ENCODE results near the gene AGPAT3. TPM values are rescaled to one million over a fixed set of nuclear protein-coding genes. Genes with fewer than 3 reads are reported as not detected.
"Not testable (repeated sequence)": the region's sequence is repeated elsewhere in the genome, so short reads cannot be mapped to it uniquely, and the experiment has no call there.

The AGPAT3 gene
- polyA plus RNA-seq, 2 donors = 15.3 to 18.6 TPM

DNA sequence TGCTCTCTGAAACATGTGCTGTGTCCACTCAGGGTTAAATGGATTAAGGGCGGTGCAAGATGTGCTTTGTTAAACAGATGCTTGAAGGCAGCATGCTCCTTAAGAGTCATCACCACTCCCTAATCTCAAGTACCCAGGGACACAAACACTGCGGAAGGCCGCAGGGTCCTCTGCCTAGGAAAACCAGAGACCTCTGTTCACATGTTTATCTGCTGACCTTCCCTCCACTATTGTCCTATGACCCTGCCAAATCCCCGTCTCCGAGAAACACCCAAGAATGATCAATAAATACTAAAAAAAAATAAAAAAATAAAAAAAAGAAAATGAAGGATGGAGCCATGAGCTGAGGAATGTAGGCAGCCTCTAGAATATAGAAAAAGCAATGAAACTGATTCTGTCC is 42.3 kb upstream of the AGPAT3 start:
- WGBS, 2 donors = 91 to 97% methylated on average over 2 of the region's 5 CpGs

DNA sequence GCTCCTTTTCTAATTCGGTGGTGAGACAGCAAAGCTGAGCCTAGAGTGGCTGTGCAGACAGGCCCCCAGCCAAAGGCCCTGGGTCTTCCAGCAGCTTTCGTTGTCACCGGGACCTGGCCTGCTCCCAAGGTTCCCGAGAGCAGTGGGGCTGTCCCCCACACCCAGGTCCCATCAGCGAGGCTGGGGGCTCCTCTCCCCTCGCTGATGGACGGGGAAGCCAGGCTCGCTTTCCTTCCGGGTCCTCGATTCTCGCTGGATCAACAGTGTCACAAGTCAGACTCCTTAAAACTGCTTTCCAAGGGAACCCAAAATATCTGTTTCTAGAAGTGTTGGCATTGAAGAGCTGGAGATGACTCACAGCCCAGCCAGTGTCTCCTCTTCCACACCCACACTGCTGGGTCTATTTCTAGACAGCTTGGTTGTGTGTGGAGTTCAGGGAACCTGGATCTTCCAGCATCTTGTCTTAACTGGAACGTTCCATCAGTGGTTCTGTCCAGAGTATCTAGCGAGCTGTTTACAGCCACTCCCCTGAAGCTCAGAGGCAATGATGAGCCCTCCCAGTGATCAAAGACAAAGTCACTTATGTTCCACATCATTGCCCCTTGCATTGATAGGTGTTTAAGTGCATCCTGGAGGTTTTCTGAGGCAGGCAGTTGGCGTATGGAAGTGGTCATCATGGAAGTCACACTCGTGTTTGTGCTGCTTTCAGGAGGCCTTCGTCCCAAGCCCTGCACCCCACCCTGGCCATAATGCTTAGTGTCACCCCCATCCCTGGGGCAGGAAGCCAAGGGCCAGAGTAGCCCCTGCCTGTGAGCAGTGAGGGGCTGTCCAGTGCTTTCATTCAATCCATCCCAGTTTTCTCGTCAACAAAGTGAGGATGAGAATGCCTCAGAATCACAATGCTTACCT is 40.4 kb upstream of the AGPAT3 start:
- Histone ChIP-seq H3K27ac (ENCODE audit: low read depth in 2 of 2, low read length in 1 of 2) (no peak overlapping the region), H3K4me3 (ENCODE audit: low read depth in 1 of 2, low read length in 2 of 2) (no peak overlapping the region), H3K9me3 (ENCODE audit: control insufficient read depth in 2 of 2, insufficient read depth in 1 of 2, low read depth in 1 of 2, low read length in 1 of 2) (no peaks in the 10 kb centered on the region), H3K36me3 (ENCODE audit: control insufficient read depth in 2 of 2, insufficient read depth in 2 of 2, low read length in 1 of 2) (no peaks in the 10 kb centered on the region), H3K27me3 (ENCODE audit: control insufficient read depth in 1 of 2, insufficient read depth in 2 of 2, low read length in 2 of 2) (no peaks in the 10 kb centered on the region), H3K4me1 (ENCODE audit: control insufficient read depth in 2 of 2, insufficient read depth in 2 of 2, low read length in 1 of 2) (peaks cover 4 to 13% of the 10 kb centered on the region in 2 donors)
- 66 to 68% methylated on average over 17 of the region's 17 CpGs for WGBS, 2 donors

More for the DNA sequence above, 42.3 kb upstream of the AGPAT3 start:
- not testable (repeated sequence) for H3K27ac ChIP-seq (ENCODE audit: low read depth in 2 of 2, low read length in 1 of 2); H3K4me3 ChIP-seq (ENCODE audit: low read depth in 1 of 2, low read length in 2 of 2); H3K27me3 ChIP-seq (ENCODE audit: control insufficient read depth in 1 of 2, insufficient read depth in 2 of 2, low read length in 2 of 2); H3K36me3 ChIP-seq (ENCODE audit: control insufficient read depth in 2 of 2, insufficient read depth in 2 of 2, low read length in 1 of 2); H3K9me3 ChIP-seq (ENCODE audit: control insufficient read depth in 2 of 2, insufficient read depth in 1 of 2, low read depth in 1 of 2, low read length in 1 of 2)
- H3K4me1 ChIP-seq (ENCODE audit: control insufficient read depth in 2 of 2, insufficient read depth in 2 of 2, low read length in 1 of 2) = peaks cover 4 to 14% of the 10 kb centered on the region in 2 donors

DNA sequence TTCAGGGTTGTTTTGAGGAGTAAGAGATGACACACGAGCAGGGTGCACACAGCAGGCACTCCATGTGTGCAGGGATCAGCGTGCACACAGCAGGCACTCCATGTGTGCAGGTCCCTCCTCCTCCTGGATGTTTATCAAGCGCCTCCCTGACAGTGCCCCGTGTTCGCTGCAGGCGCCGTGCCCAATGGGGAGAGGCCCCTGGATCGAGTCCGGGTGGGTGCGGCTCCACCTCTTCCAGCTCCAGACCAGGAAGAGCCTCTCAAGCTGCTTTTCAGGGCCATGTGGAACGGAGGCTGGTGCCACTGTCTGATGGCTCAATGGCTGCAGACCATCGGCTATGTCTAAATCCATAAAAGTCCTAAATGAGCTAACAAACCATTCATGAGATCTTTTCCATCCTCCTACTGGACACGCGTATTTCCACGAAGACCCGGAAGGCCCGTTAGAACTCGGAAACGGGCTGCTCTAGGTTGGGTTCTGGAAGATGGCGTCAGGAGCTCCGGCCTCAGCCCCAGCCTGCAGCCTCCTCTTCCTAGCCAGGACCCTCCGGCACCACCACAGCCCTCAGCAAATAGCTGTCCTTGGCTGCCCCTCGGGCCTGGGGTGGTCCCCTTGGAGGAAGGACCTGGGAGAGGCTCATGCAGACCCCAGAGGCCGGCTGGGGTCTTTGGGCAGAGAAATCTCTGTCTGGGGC is 39.6 kb upstream of the AGPAT3 start:
- WGBS, 2 donors = 75 to 77% methylated on average over 24 of the region's 24 CpGs
- no peak overlapping the region for H3K4me3 ChIP-seq (ENCODE audit: low read depth in 1 of 2, low read length in 2 of 2)
- H3K36me3 ChIP-seq (ENCODE audit: control insufficient read depth in 2 of 2, insufficient read depth in 2 of 2, low read length in 1 of 2) = no peaks in the 10 kb centered on the region

DNA sequence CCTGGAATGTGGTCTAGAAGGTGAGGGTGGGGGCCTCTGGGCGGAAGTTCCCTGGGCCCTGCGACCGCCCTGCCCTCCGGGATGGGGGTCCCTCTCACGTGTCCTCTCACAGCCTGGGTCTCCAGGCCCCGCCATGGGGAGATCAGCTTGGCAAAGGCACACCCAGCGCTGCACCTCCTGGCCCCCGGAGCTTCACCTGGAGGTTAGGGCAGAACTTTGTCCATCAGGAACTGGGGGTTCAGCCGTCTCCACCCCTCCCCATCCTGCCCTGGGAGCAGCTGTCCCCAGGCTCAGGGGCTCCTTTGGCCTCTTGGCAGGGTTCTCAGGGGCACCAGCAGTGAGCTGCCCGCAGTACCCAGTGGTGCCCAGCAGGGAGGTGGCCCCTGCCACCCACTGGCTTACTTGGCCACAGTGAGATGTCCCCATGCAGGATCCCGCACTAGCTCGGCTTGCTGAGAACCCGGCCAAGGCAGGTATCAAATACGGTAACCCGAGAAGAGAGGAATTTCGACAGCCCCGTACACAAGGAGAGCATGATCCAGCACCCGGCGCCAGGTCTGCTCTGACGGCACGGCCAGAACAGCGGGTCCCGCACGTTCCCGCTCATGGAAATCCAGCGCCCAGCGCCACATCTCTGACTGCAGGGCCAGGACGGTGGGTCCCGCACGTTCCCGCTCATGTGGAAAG is 38.9 kb upstream of the AGPAT3 start:
- Histone ChIP-seq H3K4me3 (ENCODE audit: low read depth in 1 of 2, low read length in 2 of 2) (no peak overlapping the region), H3K27ac (ENCODE audit: low read depth in 2 of 2, low read length in 1 of 2) (no peak overlapping the region), H3K4me1 (ENCODE audit: control insufficient read depth in 2 of 2, insufficient read depth in 2 of 2, low read length in 1 of 2) (peaks cover 4 to 16% of the 10 kb centered on the region in 2 donors), H3K36me3 (ENCODE audit: control insufficient read depth in 2 of 2, insufficient read depth in 2 of 2, low read length in 1 of 2) (no peaks in the 10 kb centered on the region), H3K27me3 (ENCODE audit: control insufficient read depth in 1 of 2, insufficient read depth in 2 of 2, low read length in 2 of 2) (no peaks in the 10 kb centered on the region), H3K9me3 (ENCODE audit: control insufficient read depth in 2 of 2, insufficient read depth in 1 of 2, low read depth in 1 of 2, low read length in 1 of 2) (peaks cover 0 to 3% of the 10 kb centered on the region in 2 donors)
- WGBS, 2 donors = 64 to 73% methylated on average over 31 of the region's 31 CpGs

More for the DNA sequence above, 39.6 kb upstream of the AGPAT3 start:
- Histone ChIP-seq H3K4me1 (ENCODE audit: control insufficient read depth in 2 of 2, insufficient read depth in 2 of 2, low read length in 1 of 2) (peaks cover 4 to 16% of the 10 kb centered on the region in 2 donors), H3K27ac (ENCODE audit: low read depth in 2 of 2, low read length in 1 of 2) (no peak overlapping the region), H3K27me3 (ENCODE audit: control insufficient read depth in 1 of 2, insufficient read depth in 2 of 2, low read length in 2 of 2) (no peaks in the 10 kb centered on the region), H3K9me3 (ENCODE audit: control insufficient read depth in 2 of 2, insufficient read depth in 1 of 2, low read depth in 1 of 2, low read length in 1 of 2) (peaks cover 0 to 3% of the 10 kb centered on the region in 2 donors)

DNA sequence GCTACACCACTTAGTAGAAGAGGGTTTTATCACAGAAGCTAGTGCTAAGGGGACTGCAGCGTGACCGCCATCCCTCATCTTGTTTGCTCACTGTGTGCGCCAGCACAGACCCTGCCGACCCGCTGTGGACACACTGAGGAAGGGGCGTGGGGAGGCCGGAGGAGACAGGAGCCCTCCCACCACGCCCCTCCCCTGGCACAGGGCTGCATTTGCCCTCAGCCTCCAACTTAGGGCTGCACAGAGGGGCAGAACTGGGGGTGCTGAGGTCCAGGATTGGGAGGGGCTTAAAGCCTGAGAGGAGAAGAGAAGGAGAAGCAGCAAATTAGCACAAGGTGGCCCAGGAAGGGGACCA is 38.4 kb upstream of the AGPAT3 start:
- H3K27me3 ChIP-seq (ENCODE audit: control insufficient read depth in 1 of 2, insufficient read depth in 2 of 2, low read length in 2 of 2) = no peaks in the 10 kb centered on the region
- peaks cover 4 to 16% of the 10 kb centered on the region in 2 donors for H3K4me1 ChIP-seq (ENCODE audit: control insufficient read depth in 2 of 2, insufficient read depth in 2 of 2, low read length in 1 of 2)
- no peak overlapping the region for H3K4me3 ChIP-seq (ENCODE audit: low read depth in 1 of 2, low read length in 2 of 2)
- peaks cover 0 to 3% of the 10 kb centered on the region in 2 donors for H3K9me3 ChIP-seq (ENCODE audit: control insufficient read depth in 2 of 2, insufficient read depth in 1 of 2, low read depth in 1 of 2, low read length in 1 of 2)
- H3K27ac ChIP-seq (ENCODE audit: low read depth in 2 of 2, low read length in 1 of 2) = no peak overlapping the region
- WGBS, 2 donors = 62 to 68% methylated on average over 8 of the region's 8 CpGs
- H3K36me3 ChIP-seq (ENCODE audit: control insufficient read depth in 2 of 2, insufficient read depth in 2 of 2, low read length in 1 of 2) = no peaks in the 10 kb centered on the region

DNA sequence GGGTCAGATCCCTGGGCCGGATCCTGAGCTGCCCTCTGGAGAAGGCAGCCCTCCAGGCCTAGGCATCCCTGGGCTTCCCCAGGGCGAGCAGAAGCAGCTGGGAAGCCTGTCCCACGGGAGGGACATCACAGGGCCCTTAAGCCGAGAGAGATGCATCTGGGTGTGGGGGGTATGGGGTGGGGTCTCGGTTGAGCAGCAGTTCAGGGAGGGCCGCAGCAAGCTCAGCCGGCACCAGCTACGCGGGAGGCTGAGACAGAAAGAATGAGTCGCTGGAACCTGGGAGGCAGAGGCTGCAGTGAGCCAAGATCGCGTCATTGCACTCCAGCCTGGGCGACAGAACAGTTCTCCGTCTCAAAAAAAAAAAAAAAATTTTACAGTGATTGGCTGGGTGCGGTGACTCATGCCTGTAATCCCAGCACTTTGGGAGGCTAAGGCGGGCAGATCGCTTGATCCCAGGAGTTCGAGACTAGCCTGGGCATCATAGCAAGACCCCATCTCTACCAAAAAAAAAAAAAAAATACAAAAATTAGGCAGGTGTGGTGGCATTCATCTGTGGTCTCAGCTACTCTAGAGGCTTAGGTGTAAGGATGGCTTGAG is 37.9 kb upstream of the AGPAT3 start:
- Histone ChIP-seq H3K27me3 (ENCODE audit: control insufficient read depth in 1 of 2, insufficient read depth in 2 of 2, low read length in 2 of 2) (no peaks in the 10 kb centered on the region), H3K36me3 (ENCODE audit: control insufficient read depth in 2 of 2, insufficient read depth in 2 of 2, low read length in 1 of 2) (no peaks in the 10 kb centered on the region), H3K9me3 (ENCODE audit: control insufficient read depth in 2 of 2, insufficient read depth in 1 of 2, low read depth in 1 of 2, low read length in 1 of 2) (peaks cover 0 to 3% of the 10 kb centered on the region in 2 donors), H3K4me3 (ENCODE audit: low read depth in 1 of 2, low read length in 2 of 2) (no peak overlapping the region), H3K4me1 (ENCODE audit: control insufficient read depth in 2 of 2, insufficient read depth in 2 of 2, low read length in 1 of 2) (peaks cover 4 to 16% of the 10 kb centered on the region in 2 donors), H3K27ac (ENCODE audit: low read depth in 2 of 2, low read length in 1 of 2) (no peak overlapping the region)
- WGBS, 2 donors = 32 to 46% methylated on average over 18 of the region's 18 CpGs

DNA sequence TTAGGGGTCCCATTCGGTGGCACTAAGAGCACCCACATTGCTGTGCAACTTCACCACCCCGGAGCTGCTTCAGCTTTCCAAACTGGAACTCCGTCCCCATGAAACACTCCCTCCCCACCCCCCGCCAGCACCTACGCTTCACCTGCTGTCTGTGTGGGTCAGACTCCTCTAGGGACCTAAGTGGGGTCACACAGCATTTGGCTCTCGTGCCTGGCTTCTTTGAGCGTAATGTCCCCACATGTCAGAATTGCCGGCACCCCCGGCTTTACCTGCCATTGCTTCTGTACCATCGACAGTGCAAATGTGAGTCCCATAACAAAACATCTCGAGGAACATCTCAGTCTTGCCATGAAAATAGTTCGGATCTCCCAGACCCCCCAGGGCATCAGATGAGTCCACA is 35.9 kb upstream of the AGPAT3 start:
- Histone ChIP-seq H3K9me3 (ENCODE audit: control insufficient read depth in 2 of 2, insufficient read depth in 1 of 2, low read depth in 1 of 2, low read length in 1 of 2) (peaks cover 0 to 3% of the 10 kb centered on the region in 2 donors), H3K36me3 (ENCODE audit: control insufficient read depth in 2 of 2, insufficient read depth in 2 of 2, low read length in 1 of 2) (no peaks in the 10 kb centered on the region), H3K27me3 (ENCODE audit: control insufficient read depth in 1 of 2, insufficient read depth in 2 of 2, low read length in 2 of 2) (no peaks in the 10 kb centered on the region), H3K27ac (ENCODE audit: low read depth in 2 of 2, low read length in 1 of 2) (no peak overlapping the region), H3K4me3 (ENCODE audit: low read depth in 1 of 2, low read length in 2 of 2) (no peak overlapping the region), H3K4me1 (ENCODE audit: control insufficient read depth in 2 of 2, insufficient read depth in 2 of 2, low read length in 1 of 2) (peaks cover 4 to 16% of the 10 kb centered on the region in 2 donors)
- WGBS, 2 donors = 84 to 89% methylated on average over 12 of the region's 12 CpGs

DNA sequence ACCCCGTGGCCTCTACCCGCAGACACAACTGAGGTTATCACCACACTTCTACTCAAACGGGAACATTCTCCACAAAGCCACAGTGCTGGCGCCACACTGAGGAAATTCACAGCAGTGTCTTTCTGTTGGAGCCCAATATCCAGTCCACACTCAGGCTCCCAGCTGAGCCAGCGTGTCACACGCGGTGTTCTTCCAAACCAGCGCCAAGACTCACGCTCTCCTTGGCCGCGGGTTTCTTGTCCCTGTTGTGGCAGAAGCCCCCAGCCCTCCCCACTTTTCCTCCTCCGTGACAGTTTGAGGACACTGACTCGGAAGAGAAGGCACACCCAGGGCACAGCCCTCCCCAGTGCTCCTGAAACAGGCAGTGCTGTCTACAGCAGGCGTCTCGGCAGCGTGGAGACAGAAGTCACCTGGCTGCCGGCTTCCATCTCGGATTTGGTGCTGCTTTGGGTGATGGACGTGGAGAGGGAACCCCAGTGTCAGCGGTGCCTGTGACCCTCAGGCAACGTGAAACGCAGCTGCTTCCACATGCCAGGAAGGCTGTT is 35.4 kb upstream of the AGPAT3 start:
- Histone ChIP-seq H3K36me3 (ENCODE audit: control insufficient read depth in 2 of 2, insufficient read depth in 2 of 2, low read length in 1 of 2) (no peaks in the 10 kb centered on the region), H3K4me1 (ENCODE audit: control insufficient read depth in 2 of 2, insufficient read depth in 2 of 2, low read length in 1 of 2) (peaks cover 4 to 13% of the 10 kb centered on the region in 2 donors), H3K27me3 (ENCODE audit: control insufficient read depth in 1 of 2, insufficient read depth in 2 of 2, low read length in 2 of 2) (no peaks in the 10 kb centered on the region), H3K9me3 (ENCODE audit: control insufficient read depth in 2 of 2, insufficient read depth in 1 of 2, low read depth in 1 of 2, low read length in 1 of 2) (peaks cover 0 to 3% of the 10 kb centered on the region in 2 donors), H3K27ac (ENCODE audit: low read depth in 2 of 2, low read length in 1 of 2) (no peak overlapping the region), H3K4me3 (ENCODE audit: low read depth in 1 of 2, low read length in 2 of 2) (no peak overlapping the region)
- WGBS, 2 donors = 55 to 65% methylated on average over 22 of the region's 22 CpGs

DNA sequence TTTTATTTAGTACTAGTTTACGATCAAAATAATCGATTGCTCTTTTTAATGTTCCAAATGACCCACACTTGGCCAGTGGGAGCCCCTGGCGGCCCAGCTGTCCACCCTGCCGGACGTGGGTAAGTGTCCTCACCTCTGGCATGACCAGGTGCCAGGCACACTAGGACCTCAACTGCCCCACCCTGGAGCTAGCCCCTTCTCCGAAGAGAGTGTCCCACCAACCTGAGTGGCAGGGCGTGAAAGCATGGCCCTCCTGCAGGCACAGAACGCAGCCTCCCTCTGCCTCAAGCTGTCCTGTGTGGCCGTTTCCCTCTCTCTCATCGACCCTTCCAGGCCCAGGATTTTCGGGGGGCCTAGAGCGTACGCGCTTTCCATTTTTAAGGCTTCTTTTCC is 32.9 kb upstream of the AGPAT3 start:
- no peak overlapping the region for H3K27ac ChIP-seq (ENCODE audit: low read depth in 2 of 2, low read length in 1 of 2)
- 94 to 95% methylated on average over 13 to 14 of the region's 14 CpGs for WGBS, 2 donors
- H3K4me3 ChIP-seq (ENCODE audit: low read depth in 1 of 2, low read length in 2 of 2) = no peak overlapping the region
- H3K27me3 ChIP-seq (ENCODE audit: control insufficient read depth in 1 of 2, insufficient read depth in 2 of 2, low read length in 2 of 2) = no peaks in the 10 kb centered on the region
- no peaks in the 10 kb centered on the region for H3K36me3 ChIP-seq (ENCODE audit: control insufficient read depth in 2 of 2, insufficient read depth in 2 of 2, low read length in 1 of 2)
- peaks cover 0 to 3% of the 10 kb centered on the region in 2 donors for H3K9me3 ChIP-seq (ENCODE audit: control insufficient read depth in 2 of 2, insufficient read depth in 1 of 2, low read depth in 1 of 2, low read length in 1 of 2)
- peaks cover 0 to 3% of the 10 kb centered on the region in 2 donors for H3K4me1 ChIP-seq (ENCODE audit: control insufficient read depth in 2 of 2, insufficient read depth in 2 of 2, low read length in 1 of 2)

Measured in esophagus (tissue), 2 donors.